K562 (cell line): ENCODE measurements around the gene SLC9B2. TPM values are rescaled to one million over a fixed set of nuclear protein-coding genes. Genes with fewer than 3 reads are reported as not detected.

Source experiments
- ATAC-seq: fragments of 200-7000 bp; cut with Tn5 transposase; 3 replicates; pipeline ENCODE4 v1.9.1; 2020; ENCODE audit warnings: moderate library complexity
- BruUV-seq: library from RNA; stranded (reverse); fragments of 400-500 nt; replicated peaks from 2 replicates; lab custom pipeline; 2021; lab: Mats Ljungman, UMichigan
- CTCF ChIA-PET: fragments of 300-600 bp; formaldehyde crosslinking; extraction: SDS; loops from one replicate; lab custom pipeline; 2021; ENCODE audit warnings: low intra/inter-chr PET ratio; lab: Yijun Ruan, JAX
- POLR2A ChIA-PET: fragments of 300-600, 350-650 bp; sonication (Branson Sonifier 250); formaldehyde crosslinking; extraction: SDS; loops from one replicate; lab custom pipeline; 2021; ENCODE audit warnings: antibody characterized with exemption, inconsistent platforms; lab: Yijun Ruan, JAX
- DNase-seq, 4 experiments: peaks; one replicate each; pipeline versions ENCODE4 v3.0.0 to v3.0.0-alpha.2; 2011 to 2018; ENCODE audit warnings: low spot score in 3 of 4, mixed read lengths in 3 of 4; ENCODE audit errors: extremely low read depth in 1 of 4
- FAIRE-seq: peaks from 2 replicates; lab custom pipeline; 2011; peaks lifted over from hg19 to GRCh38; lab: Jason Lieb, UNC
- H2AFZ ChIP-seq: 2 replicates; pipeline ENCODE4 v1.6.0; 2011; ENCODE audit warnings: low read depth, low read length, control low read depth, inconsistent platforms
- H3K27ac ChIP-seq: fragments of 200-600 bp; 3 replicates; pipeline ENCODE4 v1.8.0; 2011; ENCODE audit warnings: low read depth, mild to moderate bottlenecking, control low read depth, inconsistent platforms, low read length, moderate library complexity, mixed read lengths; ENCODE audit errors: extremely low read depth
- H3K27me3 ChIP-seq, 2 experiments: fragments of 300-600 bp in 1 of 2; 2 replicates in 1 of 2; 3 replicates in 1 of 2; pipeline versions ENCODE4 v1.6.0 to v1.8.0; 2011; ENCODE audit warnings: inconsistent platforms in 2 of 2, low read length in 2 of 2, mild to moderate bottlenecking in 1 of 2, mixed read lengths in 1 of 2, moderate library complexity in 1 of 2; ENCODE audit not compliant: control insufficient read depth in 2 of 2, insufficient read depth in 2 of 2
- H3K36me3 ChIP-seq: fragments of 300-600 bp; 3 replicates; pipeline ENCODE4 v1.8.0; 2011; ENCODE audit warnings: mild to moderate bottlenecking, low read length, inconsistent platforms; ENCODE audit not compliant: control insufficient read depth, insufficient read depth
- H3K4me1 ChIP-seq, 2 experiments: fragments of 200-600 bp in 1 of 2; replicated peaks in 1 of 2; 2 replicates in 1 of 2; 3 replicates in 1 of 2; pipeline versions ENCODE4 v1.5.1 to v1.8.0; 2011; ENCODE audit warnings: inconsistent platforms in 2 of 2, low read length in 2 of 2, mild to moderate bottlenecking in 1 of 2, mixed read lengths in 1 of 2, moderate library complexity in 1 of 2; ENCODE audit not compliant: control insufficient read depth in 2 of 2, insufficient read depth in 2 of 2
- H3K4me2 ChIP-seq: 2 replicates; pipeline ENCODE4 v1.6.1; 2011; ENCODE audit warnings: low read length, control low read depth, inconsistent platforms, mixed read lengths; ENCODE audit not compliant: insufficient read depth
- H3K4me3 ChIP-seq: fragments of 200-600 bp; sonication (generic), shearing (Covaris generic); 2 replicates; pipeline ENCODE4 v1.5.1; 2016; ENCODE audit warnings: control low read depth, inconsistent platforms
- H3K79me2 ChIP-seq: fragments of 200-600 bp; 3 replicates; pipeline ENCODE4 v1.8.0; 2011; ENCODE audit warnings: low read length, inconsistent platforms; ENCODE audit not compliant: control insufficient read depth, insufficient read depth
- H3K9ac ChIP-seq, 2 experiments: 2 replicates each; pipeline versions ENCODE4 v1.6.0 to v1.6.1; 2011; ENCODE audit warnings: low read depth in 2 of 2, low read length in 2 of 2, control low read depth in 1 of 2, inconsistent platforms in 1 of 2, mild to moderate bottlenecking in 1 of 2, mixed read lengths in 1 of 2; ENCODE audit not compliant: insufficient read depth in 1 of 2
- H3K9me1 ChIP-seq: one replicate; pipeline ENCODE4 v1.6.0; 2011; ENCODE audit warnings: inconsistent platforms, mild to moderate bottlenecking, low read length, moderate library complexity; ENCODE audit not compliant: control insufficient read depth, insufficient read depth
- H3K9me3 ChIP-seq: replicated peaks from 2 replicates; pipeline ENCODE4 v1.5.1; 2011; ENCODE audit warnings: low read depth, low read length, inconsistent platforms; ENCODE audit not compliant: control insufficient read depth, insufficient read depth
- H4K20me1 ChIP-seq: replicated peaks from 2 replicates; pipeline ENCODE4 v1.6.1; 2011; ENCODE audit warnings: low read length, inconsistent platforms, mixed read lengths; ENCODE audit not compliant: control insufficient read depth, insufficient read depth
- ESRRA ChIP-seq: fragments of 450-650 bp; IDR thresholded peaks from 2 replicates; pipeline ENCODE4 v1.6.1; 2014; ENCODE audit warnings: low read depth, mild to moderate bottlenecking, moderate library complexity, borderline replicate concordance
- HDAC8 ChIP-seq: fragments of 450-650 bp; IDR thresholded peaks from 2 replicates; pipeline ENCODE4 v1.6.1; 2016; ENCODE audit warnings: mild to moderate bottlenecking, missing genetic modification characterization, moderate library complexity, missing compliant biosample characterization
- SMAD4 ChIP-seq: fragments of 250-450 bp; sonication (Bioruptor Pico); conservative IDR thresholded peaks from 2 replicates; pipeline ENCODE4 v1.8.0; 2021; ENCODE audit warnings: inconsistent platforms, mild to moderate bottlenecking, moderate library complexity
- TBP ChIP-seq: optimal IDR thresholded peaks from 2 replicates; pipeline ENCODE3; 2011; ENCODE audit warnings: low read depth, low read length, improper control_type of control experiment
- XRCC3 ChIP-seq: fragments of 450-650 bp; IDR thresholded peaks from 2 replicates; pipeline ENCODE4 v1.6.1; 2017; ENCODE audit warnings: mild to moderate bottlenecking, moderate library complexity
- ZBTB8A ChIP-seq: fragments of 450-650 bp; IDR thresholded peaks from 2 replicates; pipeline ENCODE4 v1.6.1; 2018; ENCODE audit warnings: mild to moderate bottlenecking, moderate library complexity; ENCODE audit not compliant: partially characterized antibody
- ZNF324 ChIP-seq: fragments of 250-450 bp; sonication (Bioruptor Pico); IDR thresholded peaks from 2 replicates; pipeline ENCODE4 v1.4.0; 2020; ENCODE audit warnings: mild to moderate bottlenecking
- ZNF384 ChIP-seq: IDR thresholded peaks from 2 replicates; pipeline ENCODE4 v1.6.1; 2012; ENCODE audit warnings: low read depth, low read length, improper control_type of control experiment
- ZNF717 ChIP-seq: fragments of 250-450 bp; sonication (Bioruptor Pico); IDR thresholded peaks from 2 replicates; pipeline ENCODE4 v1.5.0; 2021
- WGBS: fragments of 100-300 bp; shearing (Covaris generic); methylation state at CpG from one replicate; pipeline ENCODE4 v1.1.6; 2016; ENCODE audit warnings: low coverage, mixed read lengths; ENCODE audit not compliant: insufficient coverage; ENCODE audit errors: missing lambda C conversion rate; 5-methylcytosine and 5-hydroxymethylcytosine counted together
- in situ Hi-C: fragments of 300-500 bp; cut with MboI; formaldehyde crosslinking; loops from 4 replicates; pipeline ENCODE4 v1.15.0; 2018; ENCODE audit warnings: inconsistent platforms, mixed read lengths
- intact Hi-C: fragments of 100-400 bp; cut with micrococcal nuclease; formaldehyde crosslinking; loops from 2 replicates; pipeline ENCODE4 v1.14.2; 2022
- polyA plus RNA-seq, 8 experiments: library from polyadenylated mRNA; depleted of rRNA in 4 of 8; stranded (reverse) in 5 of 8; unstranded in 3 of 8; fragments of >200 nt; fragmentation: Nextera tagmentation in 2 of 8; fragmentation: Illumina TruSeq in 1 of 8; extraction: Ambion mirVana in 2 of 8; extraction: Trizol in 1 of 8; gene quantifications; 2 replicates each; pipeline versions ENCODE4 v1.2.1 to v1.2.3, GENCODE V29; 2011 to 2014; ENCODE audit warnings: inconsistent platforms in 1 of 8, missing spikeins in 1 of 8
- total RNA-seq, 7 experiments: library from RNA; depleted of rRNA in 6 of 7; stranded (reverse); fragments of >200 nt in 6 of 7; fragmentation: Illumina TruSeq in 2 of 7; extraction: Trizol in 2 of 7; gene quantifications; 2 replicates each; pipeline versions ENCODE4 v1.2.1 to v1.2.3, GENCODE V29; 2011 to 2021; ENCODE audit warnings: low replicate concordance in 1 of 7
- TF ChIP-seq, protein P1 (sequence below): fragments of 250-450 bp; sonication (Bioruptor Pico); IDR thresholded peaks from 2 replicates; pipeline ENCODE4 v1.5.0; 2020; ENCODE audit warnings: mild to moderate bottlenecking
- TF ChIP-seq, protein P2 (sequence below): fragments of 450-650 bp; formaldehyde crosslinking; IDR thresholded peaks from 2 replicates; pipeline ENCODE4 v1.4.0; 2022; ENCODE audit warnings: mild to moderate bottlenecking, moderate library complexity
- TF ChIP-seq, protein P3 (sequence below), 2 experiments: fragments of 450-650 bp; IDR thresholded peaks; 2 replicates each; pipeline ENCODE4 v1.6.1; 2016
- TF ChIP-seq, protein P4 (sequence below), 2 experiments: IDR thresholded peaks in 1 of 2; conservative IDR thresholded peaks in 1 of 2; 2 replicates each; pipeline ENCODE4 v1.6.1; 2016; ENCODE audit warnings: low read depth in 2 of 2, mild to moderate bottlenecking in 1 of 2, missing compliant biosample characterization in 1 of 2, missing genetic modification characterization in 1 of 2, moderate library complexity in 1 of 2
- TF ChIP-seq, protein P5 (sequence below): fragments of 200-400 bp; formaldehyde crosslinking; IDR thresholded peaks from 2 replicates; pipeline ENCODE4 v1.6.1; 2017; ENCODE audit warnings: mild to moderate bottlenecking, low read depth, low read length, moderate library complexity

The SLC9B2 gene
- total and polyA plus RNA-seq, 9 of the 15 experiments (the other 6 are each of a cell fraction or from before 2014, with no cell fraction given), result 6.6 to 14.6 (median 11.4) TPM

DNA sequence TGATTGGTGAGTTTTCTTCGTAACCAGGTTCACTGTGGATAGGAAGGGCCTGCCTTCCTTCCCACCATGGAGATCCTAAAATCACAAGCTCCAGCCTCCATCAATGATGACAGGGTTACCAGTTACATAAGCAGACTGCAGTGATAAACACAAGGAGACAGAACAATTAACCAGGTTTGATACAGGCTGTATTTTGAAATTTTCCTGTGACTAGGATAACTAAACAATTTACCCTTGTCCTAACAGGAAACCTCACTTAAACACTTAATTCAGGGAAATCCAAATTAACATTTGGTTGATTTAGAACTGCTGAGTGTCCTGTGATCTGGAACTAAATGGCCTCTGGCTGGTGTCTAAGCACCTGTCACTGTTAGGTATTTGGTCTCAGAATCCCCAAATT lies 3.1 kb upstream of the SLC9B2 start:
- BruUV-seq, result no TSS peak
- Histone ChIP-seq H3K27me3 (no peaks in the 10 kb centered on the region), H3K4me3 (no peak overlapping the region), H3K27ac (no peak overlapping the region), H4K20me1 (no peaks in the 10 kb centered on the region), H3K9ac (no peak overlapping the region), H3K36me3 (no peaks in the 10 kb centered on the region), H3K4me1 (peaks cover 10 to 13% of the 10 kb centered on the region in 2 experiments; a peak in 4 of 5 replicates), H3K9me3 (no peaks in the 10 kb centered on the region), H3K9me1 (no peaks in the 10 kb centered on the region), H2AFZ (no peak overlapping the region), H3K79me2 (peaks cover 13% of the 10 kb centered on the region; the same call in 2 of the 3 replicates), H3K4me2 (no peak overlapping the region)
- in situ Hi-C loops, result no loop called here
- intact Hi-C loops, result loop anchor here (5.0 kb wide), 1 partner anchor 252 kb away; the partner anchor contains the start of gene UBE2D3
- WGBS, result 92% methylated on average over 1 of the region's 1 CpG
- no peak for ATAC-seq
- DNase-seq, result no peak
- FAIRE-seq, result no peak
- POLR2A ChIA-PET, result no interaction called here
- CTCF ChIA-PET, result no interaction called here
- TF ChIP-seq SMAD4 (CRISPR knock-in tag) (no peak), TBP (no peak), ZNF324 (CRISPR knock-in tag) (no peak), ZNF384 (no peak), HDAC8 (no peak), ESRRA (no peak), ZNF717 (CRISPR knock-in tag) (no peak), XRCC3 (no peak), ZBTB8A (no peak)
- TF ChIP-seq, protein P1, sequence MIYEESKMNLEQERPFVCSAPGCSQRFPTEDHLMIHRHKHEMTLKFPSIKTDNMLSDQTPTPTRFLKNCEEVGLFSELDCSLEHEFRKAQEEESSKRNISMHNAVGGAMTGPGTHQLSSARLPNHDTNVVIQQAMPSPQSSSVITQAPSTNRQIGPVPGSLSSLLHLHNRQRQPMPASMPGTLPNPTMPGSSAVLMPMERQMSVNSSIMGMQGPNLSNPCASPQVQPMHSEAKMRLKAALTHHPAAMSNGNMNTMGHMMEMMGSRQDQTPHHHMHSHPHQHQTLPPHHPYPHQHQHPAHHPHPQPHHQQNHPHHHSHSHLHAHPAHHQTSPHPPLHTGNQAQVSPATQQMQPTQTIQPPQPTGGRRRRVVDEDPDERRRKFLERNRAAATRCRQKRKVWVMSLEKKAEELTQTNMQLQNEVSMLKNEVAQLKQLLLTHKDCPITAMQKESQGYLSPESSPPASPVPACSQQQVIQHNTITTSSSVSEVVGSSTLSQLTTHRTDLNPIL, result no peak
- TF ChIP-seq, protein P2, sequence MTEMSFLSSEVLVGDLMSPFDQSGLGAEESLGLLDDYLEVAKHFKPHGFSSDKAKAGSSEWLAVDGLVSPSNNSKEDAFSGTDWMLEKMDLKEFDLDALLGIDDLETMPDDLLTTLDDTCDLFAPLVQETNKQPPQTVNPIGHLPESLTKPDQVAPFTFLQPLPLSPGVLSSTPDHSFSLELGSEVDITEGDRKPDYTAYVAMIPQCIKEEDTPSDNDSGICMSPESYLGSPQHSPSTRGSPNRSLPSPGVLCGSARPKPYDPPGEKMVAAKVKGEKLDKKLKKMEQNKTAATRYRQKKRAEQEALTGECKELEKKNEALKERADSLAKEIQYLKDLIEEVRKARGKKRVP (CRISPR knock-in tag), result no peak
- TF ChIP-seq, protein P3, sequence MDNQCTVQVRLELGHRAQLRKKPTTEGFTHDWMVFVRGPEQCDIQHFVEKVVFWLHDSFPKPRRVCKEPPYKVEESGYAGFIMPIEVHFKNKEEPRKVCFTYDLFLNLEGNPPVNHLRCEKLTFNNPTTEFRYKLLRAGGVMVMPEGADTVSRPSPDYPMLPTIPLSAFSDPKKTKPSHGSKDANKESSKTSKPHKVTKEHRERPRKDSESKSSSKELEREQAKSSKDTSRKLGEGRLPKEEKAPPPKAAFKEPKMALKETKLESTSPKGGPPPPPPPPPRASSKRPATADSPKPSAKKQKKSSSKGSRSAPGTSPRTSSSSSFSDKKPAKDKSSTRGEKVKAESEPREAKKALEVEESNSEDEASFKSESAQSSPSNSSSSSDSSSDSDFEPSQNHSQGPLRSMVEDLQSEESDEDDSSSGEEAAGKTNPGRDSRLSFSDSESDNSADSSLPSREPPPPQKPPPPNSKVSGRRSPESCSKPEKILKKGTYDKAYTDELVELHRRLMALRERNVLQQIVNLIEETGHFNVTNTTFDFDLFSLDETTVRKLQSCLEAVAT (IDR thresholded peaks at IDR 0.05), result no peak
- TF ChIP-seq, protein P4, sequence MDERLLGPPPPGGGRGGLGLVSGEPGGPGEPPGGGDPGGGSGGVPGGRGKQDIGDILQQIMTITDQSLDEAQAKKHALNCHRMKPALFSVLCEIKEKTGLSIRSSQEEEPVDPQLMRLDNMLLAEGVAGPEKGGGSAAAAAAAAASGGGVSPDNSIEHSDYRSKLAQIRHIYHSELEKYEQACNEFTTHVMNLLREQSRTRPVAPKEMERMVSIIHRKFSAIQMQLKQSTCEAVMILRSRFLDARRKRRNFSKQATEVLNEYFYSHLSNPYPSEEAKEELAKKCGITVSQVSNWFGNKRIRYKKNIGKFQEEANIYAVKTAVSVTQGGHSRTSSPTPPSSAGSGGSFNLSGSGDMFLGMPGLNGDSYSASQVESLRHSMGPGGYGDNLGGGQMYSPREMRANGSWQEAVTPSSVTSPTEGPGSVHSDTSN (CRISPR knock-in tag; IDR thresholded peaks at IDR 0.05; ENCODE audit: low read depth), result no peak
- TF ChIP-seq, protein P4 (tag; conservative IDR thresholded peaks at IDR 0.05; ENCODE audit: low read depth), result no peak
- TF ChIP-seq, protein P5, sequence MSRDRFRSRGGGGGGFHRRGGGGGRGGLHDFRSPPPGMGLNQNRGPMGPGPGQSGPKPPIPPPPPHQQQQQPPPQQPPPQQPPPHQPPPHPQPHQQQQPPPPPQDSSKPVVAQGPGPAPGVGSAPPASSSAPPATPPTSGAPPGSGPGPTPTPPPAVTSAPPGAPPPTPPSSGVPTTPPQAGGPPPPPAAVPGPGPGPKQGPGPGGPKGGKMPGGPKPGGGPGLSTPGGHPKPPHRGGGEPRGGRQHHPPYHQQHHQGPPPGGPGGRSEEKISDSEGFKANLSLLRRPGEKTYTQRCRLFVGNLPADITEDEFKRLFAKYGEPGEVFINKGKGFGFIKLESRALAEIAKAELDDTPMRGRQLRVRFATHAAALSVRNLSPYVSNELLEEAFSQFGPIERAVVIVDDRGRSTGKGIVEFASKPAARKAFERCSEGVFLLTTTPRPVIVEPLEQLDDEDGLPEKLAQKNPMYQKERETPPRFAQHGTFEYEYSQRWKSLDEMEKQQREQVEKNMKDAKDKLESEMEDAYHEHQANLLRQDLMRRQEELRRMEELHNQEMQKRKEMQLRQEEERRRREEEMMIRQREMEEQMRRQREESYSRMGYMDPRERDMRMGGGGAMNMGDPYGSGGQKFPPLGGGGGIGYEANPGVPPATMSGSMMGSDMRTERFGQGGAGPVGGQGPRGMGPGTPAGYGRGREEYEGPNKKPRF, result no peak
